GM19452 (cell line): ENCODE measurements around the gene HS2ST1.
"Not testable (repeated sequence)": the region's sequence is repeated elsewhere in the genome, so short reads cannot be mapped to it uniquely, and the experiment has no call there.

ENCODE experiments used
- ATAC-seq: cut with Tn5 transposase; IDR thresholded peaks from one replicate; pipeline ENCODE4 v1.9.1; 2021; ENCODE audit not compliant: unreplicated experiment

HS2ST1 gene

GRCh38 chr1:86965012-86965826 is 50.8 kb downstream of the HS2ST1 start:
- no peak for ATAC-seq

GRCh38 chr1:86965827-86966182 is 51.4 kb downstream of the HS2ST1 start:
- ATAC-seq: no peak

GRCh38 chr1:86970938-86971337 is 56.5 kb downstream of the HS2ST1 start:
- ATAC-seq: no peak

DNA sequence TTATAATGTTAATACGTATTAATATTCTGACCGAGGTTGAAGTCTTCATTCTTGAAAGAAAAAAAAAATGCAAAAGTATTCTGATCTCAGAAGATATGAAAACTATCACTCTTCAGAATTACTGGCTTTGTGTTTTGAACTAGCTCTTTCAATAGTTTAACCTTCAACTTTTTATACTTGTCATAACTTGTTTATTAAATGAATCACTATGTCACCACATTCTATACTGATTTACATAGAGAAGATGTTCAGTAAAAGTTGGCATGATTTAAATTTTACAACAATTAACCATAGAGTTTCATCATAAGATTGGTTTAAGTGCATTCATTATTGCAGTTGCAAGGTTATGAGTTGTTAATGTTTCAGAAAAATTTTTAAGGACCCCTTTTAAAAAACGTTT is 57.3 kb downstream of the HS2ST1 start:
- no peak for ATAC-seq

DNA sequence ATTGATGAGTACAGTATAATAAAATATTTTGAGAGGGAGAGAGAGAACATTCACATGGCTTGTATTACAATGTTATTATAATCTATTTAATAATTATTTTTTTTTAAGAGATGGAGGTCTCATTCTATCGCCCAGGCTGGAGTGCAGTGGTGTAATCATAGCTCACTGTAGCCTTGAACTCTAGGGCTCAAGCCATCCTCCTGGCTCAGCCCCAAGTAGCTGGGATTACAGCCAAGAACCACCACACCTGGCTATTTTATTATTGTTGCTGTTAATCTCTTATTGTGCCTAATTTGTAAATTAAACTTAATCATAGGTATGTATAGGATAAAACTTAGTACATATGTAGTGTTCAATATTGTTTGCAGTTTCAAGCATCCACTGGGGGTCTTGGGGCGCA is 57.8 kb downstream of the HS2ST1 start:
- ATAC-seq: no peak

- ATAC-seq: no peak
Observed at GRCh38 chr1:86975993-86976550, 61.6 kb downstream of the HS2ST1 start.

GRCh38 chr1:86976664-86977063 is 62.2 kb downstream of the HS2ST1 start:
- no peak for ATAC-seq

DNA sequence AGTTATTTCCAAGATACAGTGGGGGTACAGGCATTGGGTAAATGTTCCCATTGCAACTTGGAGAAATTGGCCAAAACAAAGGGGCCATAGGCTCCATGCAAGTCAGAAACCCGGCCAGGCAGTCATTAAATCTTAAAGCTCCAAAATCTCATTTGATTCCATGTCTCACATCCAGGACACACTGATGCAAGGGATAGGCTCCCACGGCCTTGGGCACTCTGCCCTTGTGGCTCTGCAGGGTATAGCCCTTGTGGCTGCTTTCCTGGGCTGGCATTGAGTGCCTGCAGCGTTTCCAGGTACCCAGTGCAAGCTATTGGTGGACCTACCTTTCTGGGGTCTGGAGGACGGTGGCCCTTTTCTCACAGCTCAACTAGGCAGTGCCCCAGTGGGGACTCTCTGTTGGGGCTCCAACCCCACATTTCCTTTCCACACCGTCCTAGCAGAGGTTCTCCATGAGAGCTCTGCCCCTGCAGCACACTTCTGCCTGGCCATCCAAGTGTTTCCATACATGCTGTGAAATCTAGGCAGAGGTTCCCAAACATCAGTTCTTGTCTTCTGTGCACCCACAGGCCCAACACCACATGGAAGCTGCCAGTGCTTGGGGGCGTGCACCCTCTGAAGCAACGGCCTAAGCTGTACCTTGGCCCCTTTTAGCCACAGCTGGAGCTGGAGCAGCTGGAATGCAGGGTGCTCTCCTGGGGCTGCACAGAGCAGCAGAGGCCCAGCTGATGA is 67.2 kb downstream of the HS2ST1 start:
- no peak for ATAC-seq

DNA sequence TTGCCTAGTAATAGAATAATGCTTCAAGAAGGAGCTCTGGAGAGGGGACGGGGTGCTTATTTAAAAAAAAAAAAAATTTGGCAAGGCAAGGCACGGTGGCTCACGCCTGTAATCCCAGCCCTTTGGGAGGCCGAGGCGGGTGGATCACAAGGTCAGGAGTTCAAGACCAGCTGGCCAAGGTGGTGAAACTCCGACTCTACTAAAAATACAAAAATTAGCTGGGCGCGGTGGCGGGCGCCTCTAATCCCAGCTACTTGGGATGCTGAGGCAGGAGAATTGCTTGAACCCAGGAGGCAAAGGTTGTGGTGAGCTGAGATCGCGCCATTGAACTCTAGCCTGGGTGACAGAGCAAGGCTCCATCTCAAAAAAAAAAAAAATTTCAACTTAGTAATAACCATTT is 69.2 kb downstream of the HS2ST1 start:
- ATAC-seq: not testable (repeated sequence)

DNA sequence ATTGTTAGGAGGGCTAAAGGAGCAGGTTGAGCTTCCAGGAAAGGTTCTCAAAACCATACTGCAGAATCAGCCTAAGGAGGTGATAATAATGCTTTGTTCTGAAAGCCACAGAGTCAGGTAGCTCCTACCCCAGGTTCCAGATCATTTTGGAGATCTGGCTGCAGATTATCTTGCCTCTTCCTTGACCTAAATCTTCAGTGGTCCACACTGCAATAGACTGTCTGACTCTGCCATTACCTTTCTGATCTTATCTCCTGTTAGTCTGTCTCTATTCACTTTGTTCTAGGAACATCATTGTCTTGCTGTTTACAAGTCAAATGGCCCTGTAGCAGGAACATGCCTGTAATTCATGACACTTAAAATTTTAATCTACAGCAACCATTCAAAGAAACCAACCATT is 73.0 kb downstream of the HS2ST1 start:
- ATAC-seq: no peak

GRCh38 chr1:86988835-86989234 is 74.4 kb downstream of the HS2ST1 start:
- ATAC-seq: no peak

DNA sequence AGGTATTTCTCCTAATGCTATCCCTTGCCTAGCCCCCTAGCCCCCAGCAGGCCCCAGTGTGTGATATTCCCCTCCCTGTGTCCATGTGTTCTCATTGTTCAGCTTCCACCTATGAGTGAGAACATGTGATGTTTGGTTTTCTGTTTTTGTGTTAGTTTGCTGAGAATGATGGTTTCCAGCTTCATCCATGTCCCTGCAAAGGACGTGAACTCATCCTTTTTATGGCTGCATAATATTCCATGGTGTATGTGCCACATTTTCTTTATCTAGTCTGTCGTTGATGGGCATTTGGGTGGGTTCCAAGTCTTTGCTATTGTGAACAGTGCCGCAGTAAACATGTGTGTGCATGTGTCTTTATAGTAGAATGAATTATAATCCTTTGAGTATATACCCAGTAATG is 75.3 kb downstream of the HS2ST1 start:
- ATAC-seq: not testable (repeated sequence)

DNA sequence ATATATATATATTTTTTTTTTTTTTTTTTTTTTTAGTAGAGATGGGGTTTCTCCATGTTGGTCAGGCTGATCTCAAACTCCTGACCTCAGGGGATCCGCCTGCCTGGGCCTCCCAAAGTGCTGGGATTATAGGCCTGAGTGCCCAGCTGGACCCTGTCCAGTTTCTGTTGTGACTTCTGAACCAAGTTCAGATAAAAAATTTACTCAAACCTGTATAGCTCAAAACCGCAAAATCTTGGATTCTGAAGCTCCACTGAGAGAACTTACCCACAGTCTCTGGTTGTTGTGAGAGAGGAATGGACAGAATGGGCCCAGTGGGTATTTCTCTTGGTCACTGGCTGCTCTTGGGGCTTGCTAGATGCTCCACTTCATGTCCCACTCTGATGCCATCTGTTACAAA is 76.4 kb downstream of the HS2ST1 start:
- no peak for ATAC-seq

DNA sequence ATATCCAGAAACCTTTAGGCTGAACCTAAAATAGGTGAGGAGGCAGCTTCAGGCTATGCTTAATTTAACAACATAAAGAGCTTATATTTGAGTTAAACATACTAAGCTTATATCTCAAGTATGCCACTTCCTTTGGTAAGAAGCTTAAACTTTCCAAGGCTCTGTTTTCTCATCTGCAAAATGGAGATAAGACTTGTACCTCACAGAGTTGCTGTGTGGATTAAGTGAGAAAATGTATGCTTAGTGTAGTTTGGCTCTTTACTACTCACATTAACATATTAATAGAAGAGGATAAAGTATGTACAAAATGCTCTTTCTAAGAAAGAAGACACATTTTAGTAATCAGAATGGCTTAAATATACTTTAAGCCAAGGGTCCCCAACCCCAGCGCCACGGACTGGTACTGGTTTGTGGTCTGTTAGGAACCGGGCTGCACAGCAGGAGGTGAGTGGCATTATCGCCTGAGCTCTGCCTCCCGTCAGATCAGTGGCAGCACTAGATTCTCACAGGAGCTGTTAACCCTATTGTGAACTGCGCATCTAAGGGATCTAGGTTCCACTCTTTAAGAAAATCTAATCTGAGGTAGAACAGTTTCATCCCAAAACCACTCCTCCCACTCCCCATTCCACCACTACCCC is 77.2 kb downstream of the HS2ST1 start:
- no peak for ATAC-seq

DNA sequence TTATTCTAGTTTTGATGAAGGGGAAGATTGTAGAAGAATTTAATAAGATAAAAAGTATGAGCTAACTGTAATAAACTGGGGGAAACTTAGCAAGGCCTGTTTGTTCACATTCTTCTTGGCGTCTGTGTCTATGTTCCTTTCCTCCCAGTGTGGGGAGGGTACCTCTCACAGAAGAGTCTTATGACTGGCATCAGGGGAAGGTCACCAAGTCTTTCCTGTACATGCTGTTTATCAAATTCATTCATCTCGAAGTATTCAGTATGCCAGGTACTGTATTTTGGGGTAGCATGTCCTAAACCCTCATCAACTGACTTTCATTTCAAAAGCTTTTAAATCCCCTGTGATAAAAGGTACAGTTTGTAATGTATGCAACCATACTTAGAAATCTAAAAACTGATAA is 78.4 kb downstream of the HS2ST1 start:
- ATAC-seq: no peak

GRCh38 chr1:86993269-86993985 is 79.0 kb downstream of the HS2ST1 start:
- no peak for ATAC-seq

DNA sequence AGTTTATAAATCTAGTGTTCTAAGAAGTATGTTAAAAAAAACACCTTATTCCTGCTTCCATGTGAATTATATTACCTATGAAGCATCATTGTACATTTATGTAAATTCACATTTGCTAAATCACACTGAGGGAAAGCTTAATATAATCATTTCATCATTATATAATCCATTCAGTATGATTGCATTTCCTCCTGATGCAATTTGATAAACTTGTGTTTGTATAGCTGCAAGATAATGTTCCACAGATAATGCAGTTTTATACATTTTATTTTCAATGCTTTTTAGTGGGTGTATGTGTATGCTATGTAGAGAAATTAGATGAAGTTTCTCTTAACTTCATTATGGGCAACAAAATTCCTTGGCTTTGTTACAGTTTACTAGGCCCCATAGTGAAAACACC is 79.6 kb downstream of the HS2ST1 start:
- no peak for ATAC-seq

DNA sequence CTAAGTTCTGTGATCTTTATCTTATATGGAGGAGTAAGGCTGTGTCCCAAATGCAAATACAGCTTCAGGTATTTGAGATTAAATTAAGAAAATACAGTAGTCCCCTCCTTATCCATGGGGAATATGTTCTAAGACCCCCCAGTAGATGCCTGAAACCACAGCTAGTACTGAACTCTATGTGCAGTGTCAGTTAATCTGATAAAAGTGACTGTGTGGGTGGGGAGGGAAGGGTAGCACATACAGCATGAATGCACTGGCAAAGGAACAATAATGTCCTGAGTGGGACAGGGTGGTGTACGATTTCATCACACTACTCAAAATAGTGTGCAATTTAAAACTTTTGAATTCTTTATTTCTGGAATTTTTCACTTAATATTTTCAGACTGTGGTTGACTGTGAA is 83.1 kb downstream of the HS2ST1 start:
- no peak for ATAC-seq

DNA sequence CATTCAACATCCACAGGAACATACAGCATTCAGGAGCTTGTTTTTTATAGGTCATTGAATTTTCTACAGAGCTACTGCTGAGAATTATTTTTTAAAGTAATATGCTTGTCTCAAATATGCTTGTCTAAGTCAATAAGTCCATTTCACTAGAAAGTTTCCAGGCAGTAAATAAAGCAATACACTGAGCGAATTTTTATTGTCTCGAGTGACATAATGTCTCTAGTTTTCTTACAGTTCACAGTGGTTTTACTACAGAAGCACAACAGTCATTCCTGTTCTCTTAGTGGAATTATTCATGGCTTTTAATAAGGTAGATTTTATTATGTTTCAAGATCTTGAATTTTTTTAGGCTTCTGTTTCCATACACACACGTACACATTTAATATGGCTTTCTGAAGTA is 83.8 kb downstream of the HS2ST1 start:
- no peak for ATAC-seq

GRCh38 chr1:86998727-86999126 is 84.3 kb downstream of the HS2ST1 start:
- ATAC-seq: no peak

DNA sequence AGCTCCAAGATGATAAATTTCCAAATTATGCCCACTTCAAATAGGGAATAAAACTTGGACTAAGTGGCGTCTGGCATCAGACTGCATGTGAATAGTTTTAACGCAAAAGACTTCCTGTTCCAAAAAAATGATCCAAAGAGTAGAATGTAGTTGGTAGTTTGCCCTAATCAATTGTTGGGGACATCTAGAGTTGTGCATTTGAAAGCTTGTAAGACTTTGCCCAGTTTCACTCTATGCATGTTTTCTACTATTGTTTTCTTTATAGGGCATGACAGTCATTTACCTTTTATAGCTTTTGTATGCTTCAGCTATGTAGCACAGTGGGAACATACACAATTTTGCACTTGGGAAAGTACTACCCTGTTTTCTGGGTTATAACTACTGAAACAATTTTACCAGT is 86.0 kb downstream of the HS2ST1 start:
- no peak for ATAC-seq
